H1 (cell line): ENCODE data around the gene ABHD11. TPM values are rescaled to one million over a fixed set of nuclear protein-coding genes. Genes with fewer than 3 reads are reported as not detected.

Source experiments
- CTCF ChIA-PET: fragments of 300-600 bp; sonication (Branson Sonifier 250); formaldehyde crosslinking; loops from one replicate; lab custom pipeline; 2021; ENCODE audit not compliant: partially characterized antibody; lab: Charles Lee
- POLR2A ChIA-PET: fragments of 300-600 bp; sonication (Branson Sonifier 250); formaldehyde crosslinking; loops from one replicate; lab custom pipeline; 2021; ENCODE audit warnings: inconsistent platforms; ENCODE audit not compliant: partially characterized antibody; lab: Charles Lee
- DNase-seq, 2 experiments: peaks; one replicate each; pipeline versions ENCODE4 v3.0.0 to v3.0.0-alpha.2; 2010 to 2022; ENCODE audit warnings: low spot score in 2 of 2, low read depth in 1 of 2, mixed read lengths in 1 of 2
- FAIRE-seq: peaks from 2 replicates; lab custom pipeline; 2011; peaks lifted over from hg19 to GRCh38; lab: Jason Lieb, UNC
- H2AFZ ChIP-seq: 2 replicates; pipeline ENCODE4 v1.8.1; 2012; ENCODE audit warnings: low read length, inconsistent platforms
- H2AK5ac ChIP-seq: 2 replicates; pipeline ENCODE4 v1.6.1; 2013; ENCODE audit warnings: low read depth, low read length
- H2BK120ac ChIP-seq: replicated peaks from 2 replicates; pipeline ENCODE3; 2013; ENCODE audit warnings: low read depth, low read length, inconsistent platforms
- H2BK12ac ChIP-seq: 2 replicates; pipeline ENCODE4 v1.6.1; 2013; ENCODE audit warnings: low read depth, low read length
- H2BK15ac ChIP-seq: 2 replicates; pipeline ENCODE4 v1.6.1; 2013; ENCODE audit warnings: low read length
- H2BK20ac ChIP-seq: 2 replicates; pipeline ENCODE4 v1.6.1; 2013; ENCODE audit warnings: low read length
- H2BK5ac ChIP-seq: 2 replicates; pipeline ENCODE4 v1.6.1; 2013; ENCODE audit warnings: low read depth, low read length
- H3K14ac ChIP-seq: 2 replicates; pipeline ENCODE4 v1.6.1; 2013; ENCODE audit warnings: inconsistent platforms; ENCODE audit not compliant: insufficient read length
- H3K18ac ChIP-seq: 2 replicates; pipeline ENCODE4 v1.6.1; 2013; ENCODE audit warnings: low read length; ENCODE audit errors: extremely low read depth
- H3K23ac ChIP-seq: 2 replicates; pipeline ENCODE4 v1.6.1; 2013; ENCODE audit warnings: inconsistent platforms; ENCODE audit not compliant: insufficient read length
- H3K23me2 ChIP-seq: 2 replicates; pipeline ENCODE4 v1.6.1; 2013; ENCODE audit warnings: low read depth, low read length
- H3K27ac ChIP-seq: 2 replicates; pipeline ENCODE4 v1.6.1; 2011; ENCODE audit warnings: low read depth, low read length, inconsistent platforms
- H3K27me3 ChIP-seq, 4 experiments: replicated peaks in 1 of 4; 1 replicate in 1 of 4; 2 replicates in 3 of 4; pipeline versions ENCODE4 v1.6.1 to v1.8.1; 2011 to 2013; ENCODE audit warnings: low read length in 3 of 4, mild to moderate bottlenecking in 3 of 4, inconsistent platforms in 2 of 4, mixed read lengths in 2 of 4, moderate library complexity in 1 of 4; ENCODE audit not compliant: control insufficient read depth in 3 of 4, insufficient read depth in 3 of 4; ENCODE audit errors: extremely low read depth in 1 of 4
- H3K36me3 ChIP-seq, 4 experiments: 2 replicates each; pipeline versions ENCODE4 v1.6.1 to v1.8.1; 2011 to 2013; ENCODE audit warnings: mild to moderate bottlenecking in 4 of 4, low read length in 3 of 4, moderate library complexity in 2 of 4, control low read depth in 1 of 4, inconsistent platforms in 1 of 4; ENCODE audit not compliant: insufficient read depth in 4 of 4, control insufficient read depth in 2 of 4
- H3K4ac ChIP-seq: replicated peaks from 2 replicates; pipeline ENCODE3; 2013; ENCODE audit warnings: low read length, low read depth, mixed read lengths, inconsistent platforms; ENCODE audit not compliant: insufficient read length
- H3K4me1 ChIP-seq, 4 experiments: replicated peaks in 1 of 4; 1 replicate in 1 of 4; 2 replicates in 3 of 4; pipeline versions ENCODE4 v1.6.1 to v1.8.1; 2011 to 2013; ENCODE audit warnings: low read length in 3 of 4, inconsistent platforms in 2 of 4, mixed read lengths in 1 of 4; ENCODE audit not compliant: insufficient read depth in 4 of 4, control insufficient read depth in 3 of 4
- H3K4me2 ChIP-seq, 2 experiments: 2 replicates each; pipeline versions ENCODE4 v1.6.1 to v1.8.1; 2011 to 2013; ENCODE audit warnings: low read depth in 2 of 2, low read length in 2 of 2, control low read depth in 1 of 2, inconsistent platforms in 1 of 2, mild to moderate bottlenecking in 1 of 2; ENCODE audit not compliant: insufficient read depth in 1 of 2
- H3K4me3 ChIP-seq, 4 experiments: fragments of 200-600, 300-600 bp in 1 of 4; sonication (generic), shearing (Covaris generic), sonication (Bioruptor Twin) in 1 of 4; 2 replicates each; pipeline versions ENCODE4 v1.5.1 to v1.8.1; 2011 to 2016; ENCODE audit warnings: low read length in 4 of 4, low read depth in 3 of 4, control low read depth in 2 of 4, inconsistent platforms in 2 of 4, mild to moderate bottlenecking in 2 of 4, mixed read lengths in 1 of 4, moderate library complexity in 1 of 4; ENCODE audit not compliant: insufficient read depth in 2 of 4; ENCODE audit errors: extremely low read depth in 1 of 4
- H3K56ac ChIP-seq: replicated peaks from 2 replicates; pipeline ENCODE3; 2013; ENCODE audit warnings: low read depth, mild to moderate bottlenecking, mixed read lengths, low read length, inconsistent platforms; ENCODE audit not compliant: insufficient read length
- H3K79me1 ChIP-seq: 2 replicates; pipeline ENCODE4 v1.6.1; 2013; ENCODE audit warnings: low read depth, low read length, control low read depth
- H3K79me2 ChIP-seq, 2 experiments: 2 replicates each; pipeline versions ENCODE4 v1.6.1 to v1.8.1; 2012 to 2013; ENCODE audit warnings: low read length in 2 of 2, mild to moderate bottlenecking in 2 of 2, inconsistent platforms in 1 of 2; ENCODE audit not compliant: insufficient read depth in 2 of 2, control insufficient read depth in 1 of 2
- H3K9ac ChIP-seq, 4 experiments: replicated peaks in 1 of 4; 1 replicate in 1 of 4; 2 replicates in 3 of 4; pipeline versions ENCODE4 v1.6.1 to v1.8.1; 2011 to 2013; ENCODE audit warnings: low read depth in 3 of 4, low read length in 3 of 4, control low read depth in 2 of 4, mild to moderate bottlenecking in 2 of 4, moderate library complexity in 2 of 4, inconsistent platforms in 1 of 4; ENCODE audit errors: extremely low read depth in 1 of 4
- H3K9me3 ChIP-seq, 2 experiments: 2 replicates each; pipeline versions ENCODE4 v1.6.1 to v1.8.1; 2012 to 2013; ENCODE audit warnings: mild to moderate bottlenecking in 2 of 2, moderate library complexity in 2 of 2, control low read depth in 1 of 2, inconsistent platforms in 1 of 2, low read depth in 1 of 2, low read length in 1 of 2, mixed read lengths in 1 of 2; ENCODE audit not compliant: insufficient read depth in 2 of 2
- H4K20me1 ChIP-seq, 2 experiments: replicated peaks in 1 of 2; 2 replicates each; pipeline versions ENCODE3 to v1.8.1; 2011 to 2013; ENCODE audit warnings: inconsistent platforms in 2 of 2, low read length in 2 of 2, mild to moderate bottlenecking in 1 of 2; ENCODE audit not compliant: insufficient read depth in 2 of 2, control insufficient read depth in 1 of 2
- H4K5ac ChIP-seq: 2 replicates; pipeline ENCODE4 v1.6.1; 2013; ENCODE audit warnings: low read length, low read depth, mixed read lengths, inconsistent platforms; ENCODE audit not compliant: insufficient read length
- H4K8ac ChIP-seq: 2 replicates; pipeline ENCODE4 v1.8.0; 2013; ENCODE audit warnings: mild to moderate bottlenecking, moderate library complexity, low read length, inconsistent platforms; ENCODE audit not compliant: insufficient read depth; ENCODE audit errors: extremely low read depth
- H4K91ac ChIP-seq: replicated peaks from 2 replicates; pipeline ENCODE3; 2013; ENCODE audit warnings: low read length, mixed read lengths, inconsistent platforms; ENCODE audit not compliant: insufficient read length
- GABPA ChIP-seq: IDR thresholded peaks from 2 replicates; pipeline ENCODE4 v1.6.1; 2011; ENCODE audit warnings: mild to moderate bottlenecking, low read length, moderate library complexity, borderline replicate concordance; ENCODE audit not compliant: insufficient read depth
- POLR2AphosphoS5 ChIP-seq: IDR thresholded peaks from 2 replicates; pipeline ENCODE4 v1.6.1; 2011; ENCODE audit warnings: low read depth, low read length
- SP4 ChIP-seq: IDR thresholded peaks from 2 replicates; pipeline ENCODE4 v1.6.1; 2012; ENCODE audit warnings: low read length, inconsistent platforms
- WGBS, 2 experiments: shearing (Covaris generic) in 1 of 2; methylation state at CpG; one replicate each; pipeline versions ENCODE4 v1.1.6 to v1.1.7; 2013 to 2015; ENCODE audit warnings: low lambda C conversion rate in 2 of 2, mixed read lengths in 2 of 2, inconsistent platforms in 1 of 2, low coverage in 1 of 2, missing lambda C conversion rate in 1 of 2; ENCODE audit not compliant: insufficient replicate concordance in 2 of 2, insufficient coverage in 1 of 2, insufficient read length in 1 of 2; ENCODE audit errors: extremely low coverage in 1 of 2, missing lambda C conversion rate in 1 of 2; 5-methylcytosine and 5-hydroxymethylcytosine counted together
- polyA plus RNA-seq, 7 experiments: library from polyadenylated mRNA; depleted of rRNA in 3 of 7; stranded (reverse) in 5 of 7; unstranded in 2 of 7; fragments of >200 nt in 5 of 7; fragments of 200-250 nt in 2 of 7; gene quantifications; 1 replicate in 5 of 7; 2 replicates in 1 of 7; 4 replicates in 1 of 7; pipeline versions ENCODE4 v1.2.1 to v1.2.3, GENCODE V29; 2011 to 2013; ENCODE audit warnings: missing spikeins in 2 of 7, mixed read lengths in 2 of 7
- total RNA-seq: library from RNA; stranded (reverse); fragmentation: NEBNext Ultra II Directional; extraction: Animal tissue kit (Norgen Biotek cat#: 25700); gene quantifications from 2 replicates; pipeline ENCODE4 v1.2.1, GENCODE V29; 2021

The ABHD11 gene
- total and polyA plus RNA-seq, 2 of the 8 experiments (the other 6 are each of a cell fraction or from before 2014, with no cell fraction given), result 19.8 to 42.2 TPM

DNA sequence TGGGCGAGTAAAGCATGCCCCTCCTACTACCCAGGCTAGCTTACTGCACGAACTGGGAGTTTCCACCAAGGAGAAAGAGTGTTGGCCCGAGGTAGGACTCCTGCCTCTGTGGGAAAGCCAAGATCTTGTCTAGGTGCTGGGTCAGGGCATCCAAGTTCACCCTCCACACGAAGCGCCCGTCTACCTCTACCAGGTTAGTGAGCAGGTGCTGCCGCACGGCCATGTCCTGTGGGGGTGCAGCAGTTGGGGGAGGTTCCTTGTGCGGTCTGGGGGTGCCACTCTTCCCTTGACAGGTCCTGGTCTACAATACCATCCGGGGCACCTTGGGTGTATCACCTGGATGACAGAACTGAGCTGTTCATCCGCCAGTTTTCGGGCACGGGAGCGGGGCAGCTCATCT, 1.7 kb downstream of the ABHD11 start:
- no peak for TF ChIP-seq GABPA
- TF ChIP-seq SP4, result no peak
- TF ChIP-seq POLR2AphosphoS5, result peak; percentile 10; the same call in 1 of the 2 replicates
- peaks cover 8 to 20% of the 10 kb centered on the region in 2 experiments for H4K20me1 ChIP-seq
- no peaks in the 10 kb centered on the region for H3K79me1 ChIP-seq
- 92% methylated on average over 14 of the region's 14 CpGs; no CpG with 5 or more reads in 1 of the 2 experiments for WGBS, 2 experiments
- no peak for DNase-seq
- no peak overlapping the region for H4K8ac ChIP-seq
- H2BK5ac ChIP-seq, result no peak overlapping the region
- ChIA-PET POLR2A (interaction anchor here (0.6 kb wide), 1 partner anchor 62 kb away, joined by 3 read pairs; no protein-coding TSS in a partner anchor), CTCF (interaction anchor here (0.6 to 11.1 kb wide), 7 partner anchors 11 to 132 kb away, joined by 3 to 87 read pairs (median 5); no protein-coding TSS in a partner anchor)
- no peak overlapping the region for H4K5ac ChIP-seq
- no peak overlapping the region for H2BK120ac ChIP-seq
- H3K23me2 ChIP-seq, result peaks cover 8% of the 10 kb centered on the region
- no peak overlapping the region for H2BK12ac ChIP-seq
- H3K9ac ChIP-seq, result no peak overlapping the region
- FAIRE-seq, result no peak
- H3K14ac ChIP-seq, result no peak overlapping the region
- H2AK5ac ChIP-seq, result no peak overlapping the region
- no peak overlapping the region for H3K4me2 ChIP-seq
- no peak overlapping the region for H3K18ac ChIP-seq
- H3K27ac ChIP-seq, result no peak overlapping the region
- no peak overlapping the region for H3K56ac ChIP-seq
- H2BK20ac ChIP-seq, result no peak overlapping the region
- H3K9me3 ChIP-seq, result no peaks in the 10 kb centered on the region
- H3K4me3 ChIP-seq, result no peak overlapping the region
- H3K36me3 ChIP-seq, result peaks cover 4 to 16% (median 8%) of the 10 kb centered on the region in 4 experiments; a peak in 5 of 8 replicates
- H2BK15ac ChIP-seq, result no peak overlapping the region
- no peak overlapping the region for H4K91ac ChIP-seq
- no peak overlapping the region for H3K23ac ChIP-seq
- no peak overlapping the region for H2AFZ ChIP-seq
- H3K4me1 ChIP-seq, result peaks cover 3 to 27% (median 12%) of the 10 kb centered on the region in 4 experiments
- H3K4ac ChIP-seq, result no peak overlapping the region
- H3K27me3 ChIP-seq, result peaks cover 0 to 2% (median 0%) of the 10 kb centered on the region in 4 experiments; a peak in 1 of 7 replicates
- peaks cover 0 to 8% of the 10 kb centered on the region in 2 experiments; a peak in 1 of 4 replicates for H3K79me2 ChIP-seq
